GM23338 (cell line): ENCODE data around the gene DDA1. TPM values are rescaled to one million over a fixed set of nuclear protein-coding genes. Genes with fewer than 3 reads are reported as not detected.

ENCODE experiments used
- ATAC-seq: fragments of 200-7000 bp; cut with Tn5 transposase; 3 replicates; pipeline ENCODE4 v1.9.1; 2020
- DNase-seq: peaks from one replicate; pipeline ENCODE4 v3.0.0-alpha.2; 2015; ENCODE audit warnings: low spot score
- H2AFZ ChIP-seq: fragments of 200-600 bp; sonication (generic); 2 replicates; pipeline ENCODE4 v1.8.0; 2016; ENCODE audit warnings: antibody characterized with exemption, mild to moderate bottlenecking, moderate library complexity
- H3F3A ChIP-seq: fragments of 200-600 bp; sonication (generic); replicated peaks from 2 replicates; pipeline ENCODE4 v1.8.0; 2017; ENCODE audit warnings: antibody characterized with exemption, mixed run types, low read depth
- H3K27ac ChIP-seq: fragments of 200-600 bp; sonication (generic); 2 replicates; pipeline ENCODE4 v1.6.1; 2016; ENCODE audit warnings: low read depth
- H3K27me3 ChIP-seq: fragments of 200-600 bp; sonication (generic); 2 replicates; pipeline ENCODE4 v1.8.0; 2016; ENCODE audit warnings: mild to moderate bottlenecking, mixed run types, moderate library complexity; ENCODE audit not compliant: insufficient read depth
- H3K36me3 ChIP-seq: fragments of 200-600 bp; sonication (generic); 2 replicates; pipeline ENCODE4 v1.8.0; 2016; ENCODE audit warnings: mild to moderate bottlenecking; ENCODE audit not compliant: insufficient read depth
- H3K4me1 ChIP-seq: fragments of 200-600 bp; sonication (generic); 2 replicates; pipeline ENCODE4 v1.8.0; 2016; ENCODE audit warnings: mild to moderate bottlenecking, moderate library complexity; ENCODE audit not compliant: insufficient read depth
- H3K4me2 ChIP-seq: fragments of 200-600 bp; sonication (generic); 2 replicates; pipeline ENCODE4 v1.7.1; 2017; ENCODE audit warnings: mixed run types
- H3K4me3 ChIP-seq: fragments of 200-600 bp; sonication (generic); 2 replicates; pipeline ENCODE4 v1.6.1; 2016; ENCODE audit warnings: mixed run types
- H3K79me2 ChIP-seq: fragments of 200-600 bp; sonication (generic); replicated peaks from 2 replicates; pipeline ENCODE4 v1.8.0; 2017; ENCODE audit warnings: mild to moderate bottlenecking; ENCODE audit not compliant: insufficient read depth
- H3K9me2 ChIP-seq: fragments of 200-600 bp; sonication (generic); 2 replicates; pipeline ENCODE4 v1.8.0; 2017; ENCODE audit not compliant: insufficient read depth
- H4K20me1 ChIP-seq: fragments of 200-600 bp; sonication (generic); replicated peaks from 2 replicates; pipeline ENCODE4 v1.8.0; 2017; ENCODE audit warnings: mild to moderate bottlenecking; ENCODE audit not compliant: insufficient read depth
- H3K27ac Mint-ChIP-seq: 2 replicates; pipeline ENCODE4 v1.8.0; 2020; ENCODE audit warnings: inconsistent platforms, mild to moderate bottlenecking, moderate library complexity, mixed read lengths
- H3K27me3 Mint-ChIP-seq: 3 replicates; pipeline ENCODE4 v1.8.0; 2022; ENCODE audit warnings: low read depth, mild to moderate bottlenecking, moderate library complexity, mixed read lengths, inconsistent platforms; ENCODE audit not compliant: insufficient read depth, poor library complexity
- H3K36me3 Mint-ChIP-seq: 3 replicates; pipeline ENCODE4 v1.8.0; 2021; ENCODE audit warnings: low read depth, mild to moderate bottlenecking, inconsistent platforms, moderate library complexity, mixed read lengths
- H3K4me1 Mint-ChIP-seq: 3 replicates; pipeline ENCODE4 v1.8.0; 2020; ENCODE audit warnings: mild to moderate bottlenecking, inconsistent platforms, mixed read lengths
- H3K4me3 Mint-ChIP-seq: 3 replicates; pipeline ENCODE4 v1.8.0; 2021; ENCODE audit warnings: moderate library complexity, mild to moderate bottlenecking, inconsistent platforms, mixed read lengths
- H3K9me3 Mint-ChIP-seq: 3 replicates; pipeline ENCODE4 v1.8.0; 2020; ENCODE audit warnings: moderate library complexity, mild to moderate bottlenecking, inconsistent platforms, mixed read lengths
- CREB1 ChIP-seq: fragments of 250-450 bp; sonication (Bioruptor Pico); IDR thresholded peaks from 2 replicates; pipeline ENCODE4 v1.5.0; 2020; ENCODE audit warnings: low read depth, mild to moderate bottlenecking, moderate library complexity
- CTCF ChIP-seq, 2 experiments: fragments of 200-600 bp in 1 of 2; sonication (generic) in 1 of 2; conservative IDR thresholded peaks; 2 replicates each; pipeline versions ENCODE4 v1.5.1 to v1.6.1; 2016 to 2017; ENCODE audit warnings: antibody characterized with exemption in 2 of 2, low read depth in 2 of 2, mild to moderate bottlenecking in 2 of 2, moderate library complexity in 1 of 2
- ETS1 ChIP-seq: IDR thresholded peaks from 2 replicates; pipeline ENCODE4 v1.6.1; 2016; ENCODE audit warnings: antibody characterized with exemption
- EZH2 ChIP-seq: fragments of 200-600 bp; sonication (generic); IDR thresholded peaks from one replicate; pipeline ENCODE4 v1.8.0; 2017; ENCODE audit warnings: antibody characterized with exemption, mild to moderate bottlenecking, low read depth; ENCODE audit not compliant: unreplicated experiment
- EZH2phosphoT487 ChIP-seq: fragments of 200-600 bp; sonication (generic); IDR thresholded peaks from one replicate; pipeline ENCODE4 v1.8.1; 2018; ENCODE audit warnings: antibody characterized with exemption; ENCODE audit not compliant: unreplicated experiment
- NANOG ChIP-seq: IDR thresholded peaks from 2 replicates; pipeline ENCODE4 v1.6.1; 2016; ENCODE audit warnings: antibody characterized with exemption, borderline replicate concordance
- POLR2AphosphoS5 ChIP-seq: IDR thresholded peaks from 2 replicates; pipeline ENCODE4 v1.6.1; 2016; ENCODE audit warnings: antibody characterized with exemption, low read depth
- STAT1 ChIP-seq: IDR thresholded peaks from one replicate; pipeline ENCODE4 v1.6.1; 2016; ENCODE audit warnings: antibody characterized with exemption; ENCODE audit not compliant: unreplicated experiment
- ZNF462 ChIP-seq: fragments of 250-450 bp; sonication (Bioruptor Pico); IDR thresholded peaks from 2 replicates; pipeline ENCODE4 v1.5.0; 2020; ENCODE audit warnings: mild to moderate bottlenecking, moderate library complexity
- polyA plus RNA-seq: library from polyadenylated mRNA; unstranded; fragments of >200 nt; fragmentation: Nextera tagmentation; extraction: Ambion mirVana; gene quantifications from 2 replicates; pipeline ENCODE4 v1.2.1, GENCODE V29; 2016
- total RNA-seq: library from RNA; depleted of rRNA; stranded (reverse); fragments of >200 nt; shearing (Covaris generic); gene quantifications from 2 replicates; pipeline ENCODE4 v1.2.3, GENCODE V29; 2014

The DDA1 gene
- total and polyA plus RNA-seq, 2 experiments from 2014 or later: 34.6 to 107 TPM

GRCh38 chr19:17305517-17306284 is 3.7 kb upstream of the DDA1 start, which contains the start of gene MRPL34:
TSS of gene MRPL34 (plus strand) at chr19:17305872. CDS start at chr19:17305893, 21 bp downstream.
- Mint-ChIP-seq H3K4me3 (peak within 1 kb of the TSS; percentile 95), H3K4me1 (peaks cover 41% of the 10 kb centered on the region), H3K36me3 (peaks cover 10% of the 10 kb centered on the region), H3K27ac (peak within 1 kb of the TSS; percentile 97), H3K27me3 (peaks cover 31% of the 10 kb centered on the region), H3K9me3 (no peaks in the 10 kb centered on the region; the same call in 1 of the 3 replicates)
- ATAC-seq: peak; percentile 43
- Histone ChIP-seq H3K27me3 (no peaks in the 10 kb centered on the region), H2AFZ (peak within 1 kb of the TSS; percentile 11; the same call in 1 of the 2 replicates), H3K9me2 (no peaks in the 10 kb centered on the region), H3K27ac (peak within 1 kb of the TSS; percentile 92), H3K79me2 (peaks cover 20% of the 10 kb centered on the region), H4K20me1 (peaks cover 10% of the 10 kb centered on the region), H3K4me3 (peak within 1 kb of the TSS; percentile 91), H3K36me3 (no peaks in the 10 kb centered on the region), H3K4me2 (peak within 1 kb of the TSS; percentile 79), H3F3A (peaks cover 44% of the 10 kb centered on the region), H3K4me1 (peaks cover 44% of the 10 kb centered on the region)
- peak; percentile 99 for DNase-seq
- TF ChIP-seq ETS1 (peak; percentile 67; the same call in 1 of the 2 replicates), EZH2 (no peak), CTCF (conservative IDR thresholded peaks at IDR 0.05; ENCODE audit: low read depth in 2 of 2) (peak; percentile 65 to 74), POLR2AphosphoS5 (peak; percentile 79)

GRCh38 chr19:17306285-17306714 is 3.1 kb upstream of the DDA1 start:
- Mint-ChIP-seq H3K27me3 (peaks cover 31% of the 10 kb centered on the region), H3K27ac (peak overlapping the region; percentile 97), H3K4me1 (peaks cover 42% of the 10 kb centered on the region), H3K36me3 (peaks cover 10% of the 10 kb centered on the region; the same call in 2 of the 3 replicates), H3K4me3 (peak overlapping the region; percentile 95), H3K9me3 (no peaks in the 10 kb centered on the region; the same call in 1 of the 3 replicates)
- DNase-seq (peak; percentile 71), ATAC-seq (peak; percentile 0)
- Histone ChIP-seq H2AFZ (0 out of 2 replicates have a peak overlapping the region, but pooled peaks have one; percentile 11), H3F3A (peaks cover 45% of the 10 kb centered on the region), H3K9me2 (no peaks in the 10 kb centered on the region), H3K4me3 (peak overlapping the region; percentile 91), H3K36me3 (no peaks in the 10 kb centered on the region), H4K20me1 (peaks cover 16% of the 10 kb centered on the region), H3K27ac (peak overlapping the region; percentile 92), H3K27me3 (no peaks in the 10 kb centered on the region), H3K4me1 (peaks cover 46% of the 10 kb centered on the region), H3K4me2 (peak overlapping the region; percentile 79), H3K79me2 (peaks cover 26% of the 10 kb centered on the region)
- TF ChIP-seq EZH2phosphoT487: no peak
- TF ChIP-seq POLR2AphosphoS5: no peak
- no peak for TF ChIP-seq CREB1 (CRISPR knock-in tag)
- no peak for TF ChIP-seq ZNF462 (CRISPR knock-in tag)
- TF ChIP-seq NANOG: no peak
- no peak for TF ChIP-seq STAT1
